Left lung (tissue), 10 donors: ENCODE results near the gene MAST4. TPM values are rescaled to one million over a fixed set of nuclear protein-coding genes. Genes with fewer than 3 reads are reported as not detected.
A peak's percentile ranks its signal among the peaks of the same experiment; 100 is the strongest.

ENCODE experiments used
- ATAC-seq: fragments of 200-7000 bp; cut with Tn5 transposase; one replicate; pipeline ENCODE4 v1.9.1; 2020; ENCODE audit warnings: moderate library complexity
- DNase-seq, 4 donors: peaks; one replicate each; pipeline ENCODE4 v3.0.0-alpha.2; 2013 to 2020
- H3K27ac ChIP-seq, 2 donors: fragments of 200-600 bp; sonication (generic) in 1 of 2; one replicate each; pipeline versions ENCODE4 v1.5.0 to v1.8.0; 2020 to 2021
- H3K27me3 ChIP-seq, 2 donors: fragments of 200-600 bp; sonication (generic) in 1 of 2; one replicate each; pipeline versions ENCODE4 v1.5.0 to v1.8.0; 2020 to 2021
- H3K36me3 ChIP-seq, 2 donors: fragments of 200-600 bp; sonication (generic) in 1 of 2; one replicate each; pipeline versions ENCODE4 v1.5.0 to v1.8.0; 2020 to 2021
- H3K4me1 ChIP-seq, 2 donors: fragments of 200-600 bp; one replicate each; pipeline ENCODE4 v1.8.0; 2021
- H3K4me3 ChIP-seq, 2 donors: fragments of 200-600 bp; sonication (generic) in 1 of 2; one replicate each; pipeline versions ENCODE4 v1.5.0 to v1.8.0; 2020 to 2021; ENCODE audit warnings: mild to moderate bottlenecking in 1 of 2
- H3K9me3 ChIP-seq, 2 donors: fragments of 200-600 bp; sonication (generic) in 1 of 2; one replicate each; pipeline versions ENCODE4 v1.5.0 to v1.8.0; 2020 to 2021
- CTCF ChIP-seq, 2 donors: fragments of 200-600 bp; sonication (generic) in 1 of 2; IDR thresholded peaks; one replicate each; pipeline versions ENCODE4 v1.5.0 to v1.8.0; 2021; ENCODE audit warnings: antibody characterized with exemption in 2 of 2
- intact Hi-C, 2 donors: fragments of 100-400 bp; cut with DNase I; formaldehyde crosslinking; loops; one replicate each; pipeline versions ENCODE4 v1.11.2 to v1.14.2; 2022
- polyA plus RNA-seq, 6 donors: library from polyadenylated mRNA; unstranded; fragments of 120-200 nt; gene quantifications; one replicate each; pipeline ENCODE4 v1.2.1, GENCODE V29; 2013; ENCODE audit not compliant: insufficient read length in 6 of 6
- total RNA-seq, 2 donors: library from RNA; stranded (reverse); fragmentation: NEBNext Ultra II Directional; extraction: Animal tissue kit (Norgen Biotek cat#: 25700); gene quantifications; one replicate each; pipeline ENCODE4 v1.2.1, GENCODE V29; 2021
- donor health status: DM: no; HTN: yes; CAD: no.
- donor health status: DM: no; HTN: no; CAD: no.

Gene MAST4
- total and polyA plus RNA-seq, 8 donors = 47.7 to 57.6 (median 53.0) TPM

GRCh38 chr5:66757219-66757833, 161.1 kb downstream of the MAST4 start:
- intact Hi-C loops = loop anchor here in 1 of 2 donors (5.0 kb wide), 1 partner anchor 450 kb away; no protein-coding TSS in a partner anchor

GRCh38 chr5:66757834-66758371, 161.7 kb downstream of the MAST4 start:
- H3K9me3 ChIP-seq = no peaks in the 10 kb centered on the region
- peak overlapping the region; percentile 28 to 46 for H3K27ac ChIP-seq
- no peak overlapping the region for H3K4me3 ChIP-seq
- H3K4me1 ChIP-seq = peaks cover 0 to 7% of the 10 kb centered on the region in 2 donors
- ATAC-seq (peak; percentile 79), DNase-seq (peak in 1 of 4 donors; percentile 33)
- no peaks in the 10 kb centered on the region for H3K36me3 ChIP-seq
- intact Hi-C loops = loop anchor here in 1 of 2 donors (5.0 kb wide), 1 partner anchor 451 kb away; no protein-coding TSS in a partner anchor
- H3K27me3 ChIP-seq = peaks cover 0 to 9% of the 10 kb centered on the region in 2 donors
- TF ChIP-seq CTCF (IDR thresholded peaks at IDR 0.05) = no peak

More at GRCh38 chr5:66757219-66757833, 161.1 kb downstream of the MAST4 start:
- no peaks in the 10 kb centered on the region for H3K36me3 ChIP-seq
- H3K27me3 ChIP-seq = peaks cover 0 to 9% of the 10 kb centered on the region in 2 donors
- H3K9me3 ChIP-seq = no peaks in the 10 kb centered on the region
- peaks cover 0 to 7% of the 10 kb centered on the region in 2 donors for H3K4me1 ChIP-seq
- ATAC-seq (peak; percentile 94), DNase-seq (peak in 2 of 4 donors; percentile 61 to 84)
- peak overlapping the region; percentile 28 to 46 for H3K27ac ChIP-seq
- no peak for TF ChIP-seq CTCF (IDR thresholded peaks at IDR 0.05)
- no peak overlapping the region for H3K4me3 ChIP-seq

- peak in 1 of 4 donors; percentile 46 for DNase-seq
- Histone ChIP-seq H3K27me3 (no peaks in the 10 kb centered on the region), H3K9me3 (no peaks in the 10 kb centered on the region), H3K4me1 (no peaks in the 10 kb centered on the region), H3K27ac (no peak overlapping the region), H3K4me3 (no peak overlapping the region), H3K36me3 (no peaks in the 10 kb centered on the region)
- TF ChIP-seq CTCF (IDR thresholded peaks at IDR 0.05) = no peak
- peak; percentile 89 for ATAC-seq
- intact Hi-C loops = no loop called here
Measured at GRCh38 chr5:66769030-66769733, 173.0 kb downstream of the MAST4 start.

GRCh38 chr5:66769839-66770617, 173.8 kb downstream of the MAST4 start:
- TF ChIP-seq CTCF (IDR thresholded peaks at IDR 0.05) = no peak
- ATAC-seq (peak; percentile 55), DNase-seq (peak in 1 of 4 donors; percentile 27)
- no peaks in the 10 kb centered on the region for H3K4me1 ChIP-seq
- no peaks in the 10 kb centered on the region for H3K27me3 ChIP-seq
- H3K27ac ChIP-seq = no peak overlapping the region
- intact Hi-C loops = no loop called here
- no peaks in the 10 kb centered on the region for H3K36me3 ChIP-seq
- H3K9me3 ChIP-seq = no peaks in the 10 kb centered on the region
- no peak overlapping the region for H3K4me3 ChIP-seq
